HepG2 (cell line): ENCODE measurements around the gene SSH3. TPM values are rescaled to one million over a fixed set of nuclear protein-coding genes. Genes with fewer than 3 reads are reported as not detected.

Source experiments
- ATAC-seq: fragments of 200-7000 bp; cut with Tn5 transposase; 3 replicates; pipeline ENCODE4 v1.9.1; 2020; ENCODE audit warnings: mild to moderate bottlenecking, moderate library complexity
- BruUV-seq: library from RNA; stranded (reverse); fragments of 400-500 nt; replicated peaks from 2 replicates; lab custom pipeline; 2021; lab: Mats Ljungman, UMichigan
- CTCF ChIA-PET: fragments of 300-600 bp; formaldehyde crosslinking; extraction: SDS; loops from one replicate; lab custom pipeline; 2021; ENCODE audit warnings: low total read pairs, inconsistent platforms, low intra/inter-chr PET ratio; lab: Yijun Ruan, JAX
- POLR2A ChIA-PET: fragments of 350-600 bp; sonication (Branson Sonifier 250); formaldehyde crosslinking; loops from one replicate; lab custom pipeline; 2020; ENCODE audit warnings: antibody characterized with exemption, inconsistent platforms; lab: Yijun Ruan, JAX
- DNase-seq: peaks from one replicate; pipeline ENCODE4 v3.0.0-alpha.2; 2015; ENCODE audit warnings: low spot score
- FAIRE-seq: peaks from 3 replicates; lab custom pipeline; 2011; peaks lifted over from hg19 to GRCh38; lab: Jason Lieb, UNC
- H2AFZ ChIP-seq: one replicate; pipeline ENCODE4 v1.6.1; 2011; ENCODE audit warnings: low read length, inconsistent platforms
- H3K27ac ChIP-seq: fragments of 300-600 bp; 3 replicates; pipeline ENCODE4 v1.8.0; 2011; ENCODE audit warnings: mixed run types, mild to moderate bottlenecking, mixed read lengths, low read length, inconsistent platforms; ENCODE audit not compliant: insufficient read depth; ENCODE audit errors: extremely low read length
- H3K27me3 ChIP-seq, 2 experiments: fragments of 200-600 bp in 1 of 2; 2 replicates in 1 of 2; 3 replicates in 1 of 2; pipeline versions ENCODE4 v1.6.0 to v1.8.0; 2011; ENCODE audit warnings: low read length in 2 of 2, mild to moderate bottlenecking in 2 of 2, moderate library complexity in 2 of 2, inconsistent platforms in 1 of 2; ENCODE audit not compliant: insufficient read depth in 2 of 2, control insufficient read depth in 1 of 2
- H3K36me3 ChIP-seq, 2 experiments: fragments of 200-600 bp in 1 of 2; replicated peaks in 1 of 2; 2 replicates in 1 of 2; 3 replicates in 1 of 2; pipeline versions ENCODE4 v1.5.1 to v1.8.0; 2011; ENCODE audit warnings: low read length in 2 of 2, inconsistent platforms in 1 of 2; ENCODE audit not compliant: insufficient read depth in 2 of 2, control insufficient read depth in 1 of 2
- H3K4me1 ChIP-seq: 2 replicates; pipeline ENCODE4 v1.5.1; 2012; ENCODE audit warnings: low read length, inconsistent platforms; ENCODE audit not compliant: insufficient read depth
- H3K4me2 ChIP-seq: 2 replicates; pipeline ENCODE4 v1.6.0; 2011; ENCODE audit warnings: low read depth, low read length, inconsistent platforms
- H3K4me3 ChIP-seq, 3 experiments: fragments of 200-600 bp in 1 of 3; sonication (generic), shearing (Covaris generic) in 1 of 3; replicated peaks in 1 of 3; 2 replicates each; pipeline ENCODE4 v1.5.1; 2011 to 2016; ENCODE audit warnings: low read length in 3 of 3, inconsistent platforms in 2 of 3, low read depth in 2 of 3, mild to moderate bottlenecking in 2 of 3, control low read depth in 1 of 3, mixed read lengths in 1 of 3; ENCODE audit not compliant: insufficient read depth in 1 of 3
- H3K79me2 ChIP-seq: one replicate; pipeline ENCODE4 v1.6.1; 2011; ENCODE audit warnings: low read length, inconsistent platforms; ENCODE audit not compliant: insufficient read depth
- H3K9ac ChIP-seq: 2 replicates; pipeline ENCODE4 v1.6.0; 2011; ENCODE audit warnings: mild to moderate bottlenecking, low read depth, low read length, inconsistent platforms; ENCODE audit not compliant: insufficient read depth
- H3K9me3 ChIP-seq: 2 replicates; pipeline ENCODE4 v1.5.1; 2012; ENCODE audit warnings: mild to moderate bottlenecking, low read length
- H4K20me1 ChIP-seq: 2 replicates; pipeline ENCODE4 v1.6.0; 2011; ENCODE audit warnings: inconsistent platforms, mild to moderate bottlenecking, low read length, moderate library complexity; ENCODE audit not compliant: insufficient read depth
- ARNT ChIP-seq: fragments of 450-650 bp; IDR thresholded peaks from 2 replicates; pipeline ENCODE4 v1.6.1; 2017
- CREM ChIP-seq, 2 experiments: sonication (generic) in 1 of 2; formaldehyde crosslinking in 1 of 2; IDR thresholded peaks; 2 replicates each; pipeline versions ENCODE4 v1.4.0 to v1.6.1; 2016 to 2020; ENCODE audit warnings: antibody characterized with exemption in 1 of 2, mild to moderate bottlenecking in 1 of 2, missing genetic modification reagents in 1 of 2
- MTF2 ChIP-seq: sonication (generic); formaldehyde crosslinking; IDR thresholded peaks from 2 replicates; pipeline ENCODE4 v1.5.0; 2020; ENCODE audit warnings: missing genetic modification reagents, borderline replicate concordance
- PLRG1 ChIP-seq: fragments of 450-650 bp; conservative IDR thresholded peaks from 2 replicates; pipeline ENCODE4 v1.6.1; 2016
- ZBTB1 ChIP-seq: sonication (generic); formaldehyde crosslinking; IDR thresholded peaks from 2 replicates; pipeline ENCODE4 v1.4.0; 2020; ENCODE audit warnings: missing genetic modification reagents, borderline replicate concordance
- ZNF589 ChIP-seq: sonication (generic); formaldehyde crosslinking; conservative IDR thresholded peaks from 2 replicates; pipeline ENCODE4 v1.8.0; 2022; ENCODE audit warnings: mild to moderate bottlenecking, moderate library complexity, missing genetic modification reagents
- ZNF660 ChIP-seq: sonication (generic); formaldehyde crosslinking; IDR thresholded peaks from 2 replicates; pipeline ENCODE4 v1.5.1; 2020; ENCODE audit warnings: mild to moderate bottlenecking, low read depth, missing genetic modification reagents, borderline replicate concordance
- WGBS: methylation state at CpG from one replicate; pipeline ENCODE4 v1.1.6; 2017; ENCODE audit warnings: low lambda C conversion rate; 5-methylcytosine and 5-hydroxymethylcytosine counted together
- in situ Hi-C: cut with HindIII; loops from 2 replicates; pipeline ENCODE4 v1.10.0; 2017; ENCODE audit warnings: low pct_unique_long_range_greater_than_20kb; ENCODE audit not compliant: extremely low pct_ligation_motif_present
- intact Hi-C: fragments of 100-400 bp; cut with micrococcal nuclease; formaldehyde crosslinking; loops from one replicate; pipeline ENCODE4 v1.10.0; 2022; ENCODE audit not compliant: unreplicated experiment
- polyA plus RNA-seq, 8 experiments: library from polyadenylated mRNA; depleted of rRNA in 3 of 8; stranded (reverse) in 7 of 8; unstranded in 1 of 8; fragments of >200 nt; fragmentation: Illumina TruSeq in 4 of 8; extraction: Trizol in 4 of 8; gene quantifications; 2 replicates each; pipeline versions ENCODE4 v1.2.1 to v1.2.3, GENCODE V29; 2011 to 2016; ENCODE audit warnings: low read depth in 4 of 8, missing spikeins in 1 of 8, mixed read lengths in 1 of 8; ENCODE audit not compliant: insufficient read depth in 1 of 8
- total RNA-seq, 5 experiments: library from RNA; depleted of rRNA; stranded (reverse); fragments of >200 nt; fragmentation: Illumina TruSeq; extraction: Trizol; gene quantifications; 2 replicates each; pipeline ENCODE4 v1.2.3, GENCODE V29; 2016; ENCODE audit warnings: low read depth in 1 of 5
- TF ChIP-seq, protein P1 (sequence below): IDR thresholded peaks from 2 replicates; pipeline ENCODE4 v1.6.1; 2016; ENCODE audit warnings: missing biosample characterization, missing genetic modification reagents, low read depth
- TF ChIP-seq, protein P2 (sequence below): sonication (generic); formaldehyde crosslinking; IDR thresholded peaks from 2 replicates; pipeline ENCODE4 v1.4.0; 2020; ENCODE audit warnings: missing genetic modification reagents
- TF ChIP-seq, protein P3 (sequence below): sonication (generic); formaldehyde crosslinking; conservative IDR thresholded peaks from 2 replicates; pipeline ENCODE4 v1.4.0; 2020; ENCODE audit warnings: mild to moderate bottlenecking, missing genetic modification reagents, moderate library complexity
- TF ChIP-seq, protein P4 (sequence below): sonication (generic); formaldehyde crosslinking; IDR thresholded peaks from 2 replicates; pipeline ENCODE4 v1.5.1; 2020; ENCODE audit warnings: missing genetic modification reagents, mild to moderate bottlenecking, borderline replicate concordance

SSH3 gene
- total and polyA plus RNA-seq, 2 of the 13 experiments (the other 11 are each of a cell fraction or from before 2014, with no cell fraction given), result 12.4 to 18.8 TPM

DNA sequence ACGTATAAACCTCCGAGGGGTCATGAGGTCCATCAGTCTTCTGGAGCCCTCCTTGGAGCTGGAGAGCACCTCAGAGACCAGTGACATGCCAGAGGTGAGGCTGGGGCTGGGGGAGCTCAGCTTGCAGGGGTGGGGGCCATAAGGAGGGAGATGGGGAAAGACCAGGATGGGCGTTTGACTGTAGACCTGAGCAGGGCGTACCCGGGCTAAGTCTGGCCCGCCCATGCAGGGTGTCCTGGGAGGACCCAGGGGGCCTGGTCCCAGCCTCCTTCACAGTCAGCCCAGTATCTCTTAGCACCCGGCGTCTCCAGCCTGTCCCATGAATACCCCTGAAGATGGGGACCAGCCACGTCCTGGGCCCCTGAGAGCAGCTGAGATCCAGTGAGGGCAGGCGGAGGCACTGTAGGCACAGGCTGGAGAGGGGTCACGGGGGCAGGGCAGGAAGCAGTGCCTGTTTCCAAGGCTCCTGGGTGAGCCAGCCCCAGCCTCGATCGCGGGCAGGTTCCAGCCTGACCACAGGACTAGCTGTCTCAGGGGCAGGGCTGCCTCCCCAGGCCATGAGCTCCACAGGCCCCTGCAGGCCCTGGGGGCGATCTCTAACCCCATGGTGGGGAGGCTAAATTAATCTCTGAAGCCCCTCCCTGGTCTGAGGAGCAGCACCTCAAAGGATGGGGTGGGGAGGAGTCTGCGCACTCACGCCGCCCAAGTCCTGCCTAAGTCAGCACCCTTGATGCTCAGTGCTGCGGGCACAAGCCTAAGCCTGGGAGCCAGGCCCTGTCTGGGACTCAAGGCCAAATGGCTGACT lies 7.1 kb downstream of the SSH3 start (continued):
- TF ChIP-seq ZNF660 (no peak), PLRG1 (no peak), ARNT (no peak), CREM (IDR thresholded peaks at IDR 0.05) (no peak), CREM (CRISPR knock-in tag; IDR thresholded peaks at IDR 0.05) (no peak), ZNF589 (no peak), ZBTB1 (CRISPR knock-in tag) (no peak)
- TF ChIP-seq, protein P1, sequence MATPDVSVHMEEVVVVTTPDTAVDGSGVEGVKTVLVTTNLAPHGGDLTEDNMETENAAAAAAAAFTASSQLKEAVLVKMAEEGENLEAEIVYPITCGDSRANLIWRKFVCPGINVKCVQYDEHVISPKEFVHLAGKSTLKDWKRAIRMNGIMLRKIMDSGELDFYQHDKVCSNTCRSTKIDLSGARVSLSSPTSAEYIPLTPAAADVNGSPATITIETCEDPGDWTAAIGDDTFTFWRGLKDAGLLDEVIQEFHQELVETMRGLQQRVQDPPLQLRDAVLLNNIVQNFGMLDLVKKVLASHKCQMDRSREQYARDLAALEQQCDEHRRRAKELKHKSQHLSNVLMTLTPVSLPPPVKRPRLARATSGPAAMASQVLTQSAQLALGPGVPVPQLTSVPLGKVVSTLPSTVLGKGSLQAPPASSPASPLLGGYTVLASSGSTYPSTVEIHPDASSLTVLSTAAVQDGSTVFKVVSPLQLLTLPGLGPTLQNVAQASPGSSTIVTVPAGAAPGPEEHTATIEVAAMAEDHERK, result no peak
- TF ChIP-seq, protein P2, sequence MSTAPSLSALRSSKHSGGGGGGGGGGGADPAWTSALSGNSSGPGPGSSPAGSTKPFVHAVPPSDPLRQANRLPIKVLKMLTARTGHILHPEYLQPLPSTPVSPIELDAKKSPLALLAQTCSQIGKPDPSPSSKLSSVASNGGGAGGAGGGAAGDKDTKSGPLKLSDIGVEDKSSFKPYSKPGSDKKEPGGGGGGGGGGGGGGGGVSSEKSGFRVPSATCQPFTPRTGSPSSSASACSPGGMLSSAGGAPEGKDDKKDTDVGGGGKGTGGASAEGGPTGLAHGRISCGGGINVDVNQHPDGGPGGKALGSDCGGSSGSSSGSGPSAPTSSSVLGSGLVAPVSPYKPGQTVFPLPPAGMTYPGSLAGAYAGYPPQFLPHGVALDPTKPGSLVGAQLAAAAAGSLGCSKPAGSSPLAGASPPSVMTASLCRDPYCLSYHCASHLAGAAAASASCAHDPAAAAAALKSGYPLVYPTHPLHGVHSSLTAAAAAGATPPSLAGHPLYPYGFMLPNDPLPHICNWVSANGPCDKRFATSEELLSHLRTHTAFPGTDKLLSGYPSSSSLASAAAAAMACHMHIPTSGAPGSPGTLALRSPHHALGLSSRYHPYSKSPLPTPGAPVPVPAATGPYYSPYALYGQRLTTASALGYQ (CRISPR knock-in tag), result no peak
- TF ChIP-seq, all 625 proteins: peak for 0

DNA sequence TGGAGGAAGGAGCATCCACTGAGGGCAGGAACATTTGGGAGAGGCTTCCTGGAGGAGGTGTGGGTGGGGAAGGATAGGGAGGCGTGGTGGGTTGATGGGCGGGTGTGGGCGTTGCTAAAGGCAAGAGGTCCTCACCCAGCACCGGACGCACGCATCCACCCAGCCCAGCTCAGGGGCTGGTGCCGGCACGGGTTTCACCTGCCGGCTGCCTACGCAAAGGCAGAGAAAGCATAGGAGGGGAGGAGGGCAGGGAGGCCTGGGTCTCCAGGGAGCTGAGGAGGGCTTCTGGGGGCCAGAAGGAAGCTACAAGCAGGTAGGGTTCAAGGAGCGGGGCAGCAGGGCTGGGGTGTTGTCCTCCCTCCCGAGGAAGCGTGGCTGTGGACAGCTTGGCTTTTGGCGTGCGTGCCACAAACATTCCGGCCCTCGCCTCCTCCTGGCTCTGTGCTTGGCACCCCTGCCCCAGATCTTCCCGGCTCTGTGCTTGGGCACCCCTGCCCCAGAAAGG lies 7.8 kb downstream of the SSH3 start:
- in situ Hi-C loops, result no loop called here
- TF ChIP-seq MTF2 (CRISPR knock-in tag), result no peak
- TF ChIP-seq, protein P3, sequence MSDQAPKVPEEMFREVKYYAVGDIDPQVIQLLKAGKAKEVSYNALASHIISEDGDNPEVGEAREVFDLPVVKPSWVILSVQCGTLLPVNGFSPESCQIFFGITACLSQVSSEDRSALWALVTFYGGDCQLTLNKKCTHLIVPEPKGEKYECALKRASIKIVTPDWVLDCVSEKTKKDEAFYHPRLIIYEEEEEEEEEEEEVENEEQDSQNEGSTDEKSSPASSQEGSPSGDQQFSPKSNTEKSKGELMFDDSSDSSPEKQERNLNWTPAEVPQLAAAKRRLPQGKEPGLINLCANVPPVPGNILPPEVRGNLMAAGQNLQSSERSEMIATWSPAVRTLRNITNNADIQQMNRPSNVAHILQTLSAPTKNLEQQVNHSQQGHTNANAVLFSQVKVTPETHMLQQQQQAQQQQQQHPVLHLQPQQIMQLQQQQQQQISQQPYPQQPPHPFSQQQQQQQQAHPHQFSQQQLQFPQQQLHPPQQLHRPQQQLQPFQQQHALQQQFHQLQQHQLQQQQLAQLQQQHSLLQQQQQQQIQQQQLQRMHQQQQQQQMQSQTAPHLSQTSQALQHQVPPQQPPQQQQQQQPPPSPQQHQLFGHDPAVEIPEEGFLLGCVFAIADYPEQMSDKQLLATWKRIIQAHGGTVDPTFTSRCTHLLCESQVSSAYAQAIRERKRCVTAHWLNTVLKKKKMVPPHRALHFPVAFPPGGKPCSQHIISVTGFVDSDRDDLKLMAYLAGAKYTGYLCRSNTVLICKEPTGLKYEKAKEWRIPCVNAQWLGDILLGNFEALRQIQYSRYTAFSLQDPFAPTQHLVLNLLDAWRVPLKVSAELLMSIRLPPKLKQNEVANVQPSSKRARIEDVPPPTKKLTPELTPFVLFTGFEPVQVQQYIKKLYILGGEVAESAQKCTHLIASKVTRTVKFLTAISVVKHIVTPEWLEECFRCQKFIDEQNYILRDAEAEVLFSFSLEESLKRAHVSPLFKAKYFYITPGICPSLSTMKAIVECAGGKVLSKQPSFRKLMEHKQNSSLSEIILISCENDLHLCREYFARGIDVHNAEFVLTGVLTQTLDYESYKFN (CRISPR knock-in tag), result no peak
- TF ChIP-seq, protein P4, sequence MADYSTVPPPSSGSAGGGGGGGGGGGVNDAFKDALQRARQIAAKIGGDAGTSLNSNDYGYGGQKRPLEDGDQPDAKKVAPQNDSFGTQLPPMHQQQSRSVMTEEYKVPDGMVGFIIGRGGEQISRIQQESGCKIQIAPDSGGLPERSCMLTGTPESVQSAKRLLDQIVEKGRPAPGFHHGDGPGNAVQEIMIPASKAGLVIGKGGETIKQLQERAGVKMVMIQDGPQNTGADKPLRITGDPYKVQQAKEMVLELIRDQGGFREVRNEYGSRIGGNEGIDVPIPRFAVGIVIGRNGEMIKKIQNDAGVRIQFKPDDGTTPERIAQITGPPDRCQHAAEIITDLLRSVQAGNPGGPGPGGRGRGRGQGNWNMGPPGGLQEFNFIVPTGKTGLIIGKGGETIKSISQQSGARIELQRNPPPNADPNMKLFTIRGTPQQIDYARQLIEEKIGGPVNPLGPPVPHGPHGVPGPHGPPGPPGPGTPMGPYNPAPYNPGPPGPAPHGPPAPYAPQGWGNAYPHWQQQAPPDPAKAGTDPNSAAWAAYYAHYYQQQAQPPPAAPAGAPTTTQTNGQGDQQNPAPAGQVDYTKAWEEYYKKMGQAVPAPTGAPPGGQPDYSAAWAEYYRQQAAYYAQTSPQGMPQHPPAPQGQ (CRISPR knock-in tag), result no peak

More for the DNA sequence above, 7.8 kb downstream of the SSH3 start:
- intact Hi-C loops, result loop anchor here (10.0 kb wide), 1 partner anchor 196 kb away; the partner anchor contains the start of gene KDM2A
- no peak overlapping the region for H2AFZ ChIP-seq
- H4K20me1 ChIP-seq, result no peaks in the 10 kb centered on the region
- 90% methylated on average over 18 of the region's 18 CpGs for WGBS
- no peaks in the 10 kb centered on the region for H3K9me3 ChIP-seq
- DNase-seq, result no peak
- no peak for ATAC-seq
- H3K4me3 ChIP-seq, result no peak overlapping the region
- ChIA-PET POLR2A (interaction anchor here (2.0 kb wide), 1 partner anchor 8 kb away, joined by 9 read pairs; the partner anchor contains the start of gene SSH3), CTCF (no interaction called here)
- no peak overlapping the region for H3K4me2 ChIP-seq
- H3K27me3 ChIP-seq, result no peaks in the 10 kb centered on the region
- H3K36me3 ChIP-seq, result peaks cover 0 to 2% of the 10 kb centered on the region in 2 experiments; a peak in 3 of 5 replicates
- BruUV-seq, result no TSS peak
- H3K4me1 ChIP-seq, result no peaks in the 10 kb centered on the region; the same call in 1 of the 2 replicates
- H3K79me2 ChIP-seq, result no peaks in the 10 kb centered on the region
- H3K9ac ChIP-seq, result no peak overlapping the region
- FAIRE-seq, result no peak
- no peak overlapping the region for H3K27ac ChIP-seq
